Lower leg skin (tissue), 4 donors: Measurements from ENCODE around the gene PNKD. TPM values are rescaled to one million over a fixed set of nuclear protein-coding genes. Genes with fewer than 3 reads are reported as not detected.

Experiments
- DNase-seq, 2 donors: peaks; one replicate each; pipeline ENCODE4 v3.0.0-alpha.2; 2019; ENCODE audit warnings: low spot score in 2 of 2
- H3K4me3 ChIP-seq: fragments of 200-600 bp; sonication (generic); 2 replicates; pipeline ENCODE4 v1.5.1; 2017; ENCODE audit warnings: mild to moderate bottlenecking, low read depth; ENCODE audit not compliant: poor library complexity, severe bottlenecking
- CTCF ChIP-seq, 3 donors: fragments of 450-650 bp; IDR thresholded peaks; one replicate each; pipeline ENCODE4 v1.5.1; 2016; ENCODE audit warnings: antibody characterized with exemption in 3 of 3, mild to moderate bottlenecking in 3 of 3, moderate library complexity in 2 of 3
- POLR2A ChIP-seq, 2 donors: fragments of 450-650 bp; IDR thresholded peaks; one replicate each; pipeline ENCODE4 v1.6.1; 2016 to 2017; ENCODE audit warnings: antibody characterized with exemption in 2 of 2, mild to moderate bottlenecking in 1 of 2, moderate library complexity in 1 of 2
- WGBS, 2 donors: methylation state at CpG; one replicate each; pipeline ENCODE4 v1.1.5; 2018; 5-methylcytosine and 5-hydroxymethylcytosine counted together
- intact Hi-C: fragments of 100-400 bp; cut with DNase I; formaldehyde crosslinking; loops from one replicate; pipeline ENCODE4 v1.15.0; 2023; ENCODE audit warnings: low total_unique reads
- total RNA-seq, 4 donors: library from RNA; depleted of rRNA; stranded (reverse); fragments of >200 nt; gene quantifications; one replicate each; pipeline ENCODE4 v1.1.0, GENCODE V29; 2016

The PNKD gene
- total RNA-seq, 4 donors from 2014 or later = 26.6 to 60.6 (median 43.3) TPM

GRCh38 chr2:218357236-218358177, 87.2 kb downstream of the PNKD start:
- no peak for DNase-seq
- no peak overlapping the region for H3K4me3 ChIP-seq
- TF ChIP-seq CTCF (IDR thresholded peaks at IDR 0.05) (no peak), POLR2A (IDR thresholded peaks at IDR 0.05) (no peak)
- intact Hi-C loops = loop anchor here (10.0 kb wide), 2 partner anchors 53 to 163 kb away; no protein-coding TSS in a partner anchor
- 69 to 74% methylated on average over 17 of the region's 17 CpGs for WGBS, 2 donors

- intact Hi-C loops = no loop called here
- no peak for DNase-seq
- WGBS, 2 donors = 90 to 95% methylated on average over 4 of the region's 4 CpGs
- TF ChIP-seq CTCF (IDR thresholded peaks at IDR 0.05) (no peak), POLR2A (IDR thresholded peaks at IDR 0.05) (no peak)
- no peak overlapping the region for H3K4me3 ChIP-seq
These were observed 90.1 kb downstream of the PNKD start for GRCh38 chr2:218360453-218360852.

- no peak for TF ChIP-seq CTCF (IDR thresholded peaks at IDR 0.05)
- no peak for TF ChIP-seq POLR2A (IDR thresholded peaks at IDR 0.05)
- 90 to 91% methylated on average over 8 of the region's 8 CpGs for WGBS, 2 donors
- DNase-seq = no peak
- intact Hi-C loops = no loop called here
- H3K4me3 ChIP-seq = no peak overlapping the region
These were observed 92.3 kb downstream of the PNKD start for GRCh38 chr2:218362606-218363005.

- no peak for TF ChIP-seq CTCF (IDR thresholded peaks at IDR 0.05)
- TF ChIP-seq POLR2A (IDR thresholded peaks at IDR 0.05) = no peak
- DNase-seq = no peak
- intact Hi-C loops = no loop called here
- H3K4me3 ChIP-seq = no peak overlapping the region
- WGBS, 2 donors = 87% methylated on average over 3 of the region's 3 CpGs
These were observed 93.4 kb downstream of the PNKD start for GRCh38 chr2:218363736-218364135.

GRCh38 chr2:218364196-218364595, 93.9 kb downstream of the PNKD start:
- intact Hi-C loops = no loop called here
- TF ChIP-seq CTCF (IDR thresholded peaks at IDR 0.05) = no peak
- TF ChIP-seq POLR2A (IDR thresholded peaks at IDR 0.05) = no peak
- WGBS, 2 donors = 81 to 88% methylated on average over 6 of the region's 6 CpGs
- no peak overlapping the region for H3K4me3 ChIP-seq
- DNase-seq = no peak
